GM18505 (cell line): Measurements from ENCODE around the gene MFSD12.

Experiments
- ATAC-seq: cut with Tn5 transposase; IDR thresholded peaks from one replicate; pipeline ENCODE4 v1.9.1; 2021; ENCODE audit not compliant: unreplicated experiment
- POLR2A ChIP-seq: IDR thresholded peaks from 4 replicates; pipeline ENCODE4 v1.6.1; 2011; ENCODE audit warnings: borderline replicate concordance; ENCODE audit not compliant: insufficient read depth, insufficient read length; ENCODE audit errors: extremely low read depth

Gene MFSD12

DNA sequence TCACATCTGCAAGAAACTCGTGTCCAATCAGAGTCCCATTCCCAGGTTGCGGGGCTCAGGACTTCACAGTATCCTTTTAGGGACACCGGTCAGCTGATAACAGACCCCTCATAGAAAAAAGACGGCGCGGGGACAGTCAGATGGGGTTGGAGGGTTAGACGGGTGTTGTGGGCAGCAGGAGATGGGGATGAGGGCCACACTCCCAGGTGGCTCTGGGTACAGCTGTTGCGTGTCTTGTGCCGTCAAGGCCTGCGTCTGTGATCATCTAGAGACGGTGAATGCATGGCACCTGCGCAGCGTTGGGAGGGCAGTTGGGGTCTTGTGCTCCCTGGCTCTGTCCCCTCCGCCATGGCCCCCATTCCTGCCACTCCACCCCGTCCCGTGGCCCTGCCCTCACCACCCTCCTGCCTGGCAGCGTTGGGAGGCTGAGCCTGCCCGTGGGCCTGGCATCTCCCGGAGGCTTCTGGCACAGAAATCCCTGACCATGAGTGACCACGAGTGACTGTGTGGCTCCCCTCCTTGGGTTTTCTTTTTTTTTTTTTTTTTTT is 32.4 kb downstream of the MFSD12 start:
- no peak for TF ChIP-seq POLR2A
- no peak for ATAC-seq

DNA sequence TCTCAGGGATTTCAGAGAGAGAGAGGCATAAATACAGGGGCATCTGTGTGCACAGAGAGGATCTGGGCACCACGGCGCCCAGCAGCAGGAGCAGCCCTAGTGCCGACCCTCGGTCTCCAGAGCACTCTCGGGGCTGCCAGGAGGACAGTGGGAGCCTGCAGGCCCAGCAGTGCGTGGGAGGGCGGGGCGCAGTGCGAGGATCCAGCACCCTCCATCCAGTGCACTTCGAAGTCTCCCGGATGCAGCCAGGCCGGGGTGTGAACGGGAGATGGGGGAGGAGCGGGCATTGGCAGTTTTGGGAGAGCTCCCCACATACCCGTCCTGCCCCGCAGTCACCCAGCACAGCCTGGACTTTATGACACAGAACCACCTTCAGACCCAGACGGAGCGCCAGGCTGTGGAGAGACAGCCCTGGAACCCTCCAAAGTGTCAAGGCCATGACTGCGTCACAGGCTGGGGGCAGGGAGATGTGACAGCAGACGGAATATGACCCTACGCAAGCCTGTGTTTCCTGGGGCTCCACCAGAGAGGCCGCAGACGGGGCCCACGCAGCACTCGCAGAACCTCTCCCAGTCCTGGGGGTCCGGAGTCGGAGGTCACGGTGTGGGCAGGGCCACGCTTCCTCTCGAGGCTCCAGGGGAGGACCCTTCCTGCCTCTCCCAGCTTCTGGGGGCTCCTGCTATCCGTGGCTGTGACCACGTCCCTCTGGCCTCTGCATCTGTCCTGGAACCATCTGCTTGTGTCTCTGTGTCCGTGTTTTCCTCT is 33.1 kb downstream of the MFSD12 start:
- no peak for ATAC-seq
- peak; percentile 16 for TF ChIP-seq POLR2A

DNA sequence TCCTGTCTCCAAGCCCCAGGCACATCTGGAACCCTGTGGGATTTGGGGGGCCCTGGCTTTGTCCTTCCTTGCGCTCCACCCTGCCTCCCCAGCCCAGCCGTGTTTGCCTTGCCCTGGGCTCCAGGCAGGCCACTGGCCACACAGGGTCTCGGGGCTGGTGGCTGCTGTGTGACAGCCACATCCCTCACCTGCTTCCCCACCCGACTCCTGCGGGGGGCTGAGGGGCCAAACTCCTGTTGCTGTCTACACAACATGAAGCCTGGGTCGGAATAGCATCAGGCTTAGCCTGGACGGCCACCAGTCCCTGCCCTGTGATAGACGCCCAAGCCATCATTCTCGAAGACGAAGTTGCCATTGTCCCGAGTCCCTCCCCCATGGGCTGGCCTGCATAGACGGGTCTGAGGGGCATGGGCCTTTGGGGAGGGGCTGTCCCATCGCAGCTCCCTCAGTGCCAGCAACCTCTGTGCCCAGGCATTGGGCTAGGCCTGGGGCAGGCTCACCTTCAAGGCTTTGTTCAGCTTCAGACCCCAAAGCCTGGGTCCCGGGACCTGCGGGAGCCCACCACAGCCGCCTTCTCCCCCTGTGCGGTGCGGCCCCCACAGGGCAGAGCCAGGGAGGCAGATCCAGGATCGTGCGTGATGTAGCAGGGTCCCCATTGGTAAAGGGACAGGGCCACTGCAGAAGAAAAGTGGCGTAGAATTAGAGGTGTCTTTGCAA is 33.9 kb downstream of the MFSD12 start:
- TF ChIP-seq POLR2A = no peak
- no peak for ATAC-seq

DNA sequence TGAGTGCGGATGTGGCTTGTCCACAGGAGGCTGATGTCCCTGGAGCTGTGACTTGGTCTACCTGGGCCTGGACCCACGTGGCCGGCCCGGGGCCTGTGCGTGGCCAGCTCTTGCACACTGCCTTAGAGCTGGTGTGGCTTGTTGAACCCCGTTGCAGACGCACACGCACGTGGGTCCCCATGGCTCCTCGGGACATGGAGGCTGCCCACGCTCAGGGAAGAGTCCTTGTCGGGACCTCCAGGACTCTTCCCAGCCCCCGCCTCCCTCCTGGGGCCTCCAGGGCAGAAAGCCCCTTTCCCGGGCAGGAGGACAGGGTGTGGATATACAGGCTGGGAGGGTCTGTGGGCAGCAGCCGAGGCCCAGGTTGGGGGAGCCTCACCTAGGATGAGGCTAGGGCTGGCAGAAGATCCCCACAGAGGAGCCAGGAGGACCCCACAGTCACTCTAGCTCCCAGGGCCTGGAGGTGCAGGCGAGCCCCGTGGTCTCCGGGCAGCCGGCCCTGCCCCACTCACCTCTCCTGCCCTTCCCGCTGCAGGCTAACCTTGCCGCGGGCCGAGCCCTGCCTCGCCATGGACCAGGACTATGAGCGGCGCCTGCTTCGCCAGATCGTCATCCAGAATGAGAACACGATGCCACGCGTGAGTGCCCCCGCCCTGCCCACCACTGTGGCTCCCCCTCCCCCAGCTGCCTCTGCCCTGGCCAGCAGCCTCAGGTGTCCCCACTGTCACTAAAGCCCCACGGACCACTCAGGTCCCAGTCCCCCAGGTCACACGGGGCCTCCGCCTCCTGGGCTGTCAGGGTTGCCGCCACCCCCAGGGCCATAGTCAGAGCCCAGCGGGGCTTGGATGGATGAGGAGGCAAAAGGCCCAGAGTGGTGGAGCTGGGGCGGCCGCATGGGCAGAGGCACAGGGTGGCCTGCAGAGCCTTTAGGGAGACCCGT is 34.7 kb downstream of the MFSD12 start:
- no peak for TF ChIP-seq POLR2A
- ATAC-seq = no peak

DNA sequence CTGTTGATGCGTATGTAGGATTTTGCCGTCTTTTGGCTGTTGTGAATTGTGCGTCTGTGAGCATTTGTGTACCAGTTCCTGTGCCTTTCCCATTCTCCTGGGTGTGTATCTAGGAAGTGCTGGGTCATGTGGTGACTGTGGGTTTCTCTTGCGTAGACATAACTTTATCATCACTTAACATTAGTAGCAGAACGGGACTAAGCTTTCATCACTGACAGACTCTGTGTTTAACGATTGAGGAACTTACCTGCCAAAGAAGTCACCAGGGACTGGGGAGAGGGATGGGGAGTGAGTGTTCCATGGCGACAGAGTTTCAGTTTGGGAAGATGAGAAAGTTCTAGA is 36.3 kb downstream of the MFSD12 start:
- ATAC-seq = no peak
- no peak for TF ChIP-seq POLR2A

DNA sequence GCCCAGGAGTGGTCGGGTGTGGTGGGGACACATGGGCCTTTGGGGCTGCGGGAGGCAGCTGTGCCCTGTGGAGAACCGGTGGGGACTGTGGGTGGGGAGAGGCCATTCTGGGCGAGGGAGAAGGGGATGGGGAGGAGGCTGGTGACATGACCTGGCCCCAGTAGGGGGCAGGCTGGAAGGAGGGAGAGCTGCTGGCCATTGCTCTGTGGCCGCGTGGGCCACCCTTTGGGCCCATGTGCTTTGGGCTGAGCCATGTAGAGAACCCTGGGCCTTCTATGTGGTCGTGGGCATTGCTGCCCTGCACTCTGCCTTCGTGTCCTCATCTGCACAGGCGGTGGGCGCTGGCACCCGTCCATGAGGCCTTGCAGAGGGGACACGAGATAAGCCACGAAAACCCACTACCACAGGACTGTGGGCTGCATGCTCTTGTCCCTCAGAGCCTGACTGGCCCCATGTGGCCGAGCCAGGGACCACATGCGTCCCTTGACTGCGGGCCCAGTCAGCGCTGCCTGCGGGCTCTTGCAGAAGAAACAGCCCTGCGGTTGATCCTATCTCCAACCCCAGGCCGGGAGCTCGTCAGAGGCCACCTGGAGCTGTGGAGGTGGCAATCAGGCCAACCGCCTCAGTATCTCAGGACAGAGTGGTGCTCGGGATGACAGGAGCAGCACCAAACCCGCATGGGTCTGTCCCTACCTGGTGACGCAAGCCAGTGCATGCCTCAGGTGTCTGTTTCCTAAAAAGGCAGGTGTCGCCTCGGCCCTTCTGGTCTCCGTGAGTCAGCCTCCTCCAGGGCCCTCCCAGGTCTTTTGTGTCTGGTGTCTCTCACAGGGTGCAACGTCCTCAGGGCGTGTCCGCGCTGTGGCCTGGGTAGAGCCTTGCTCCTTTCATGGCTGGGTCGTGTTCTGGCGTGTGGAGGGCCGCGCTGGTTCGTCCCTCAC is 37.0 kb downstream of the MFSD12 start:
- ATAC-seq = no peak
- no peak for TF ChIP-seq POLR2A

DNA sequence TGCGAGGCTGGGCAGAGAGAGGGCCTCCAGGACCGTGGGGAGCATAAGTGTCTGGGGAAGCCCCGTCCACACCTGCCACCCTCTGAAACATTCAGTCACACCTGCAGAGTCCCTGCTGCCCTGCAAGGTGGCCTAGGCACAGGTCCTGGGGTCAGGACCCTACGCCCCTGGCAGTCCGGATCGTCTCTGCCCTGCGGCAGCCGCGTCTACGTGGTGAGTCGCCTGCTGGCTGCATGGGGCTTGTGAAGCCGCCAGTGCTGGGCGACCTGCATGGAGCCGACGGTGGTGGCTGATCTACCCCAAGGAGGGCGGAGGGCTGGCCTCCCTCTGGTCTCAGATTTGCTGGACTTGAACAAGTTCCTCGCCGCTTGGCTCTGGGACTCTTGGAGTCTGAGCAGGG is 38.3 kb downstream of the MFSD12 start:
- no peak for ATAC-seq
- no peak for TF ChIP-seq POLR2A

DNA sequence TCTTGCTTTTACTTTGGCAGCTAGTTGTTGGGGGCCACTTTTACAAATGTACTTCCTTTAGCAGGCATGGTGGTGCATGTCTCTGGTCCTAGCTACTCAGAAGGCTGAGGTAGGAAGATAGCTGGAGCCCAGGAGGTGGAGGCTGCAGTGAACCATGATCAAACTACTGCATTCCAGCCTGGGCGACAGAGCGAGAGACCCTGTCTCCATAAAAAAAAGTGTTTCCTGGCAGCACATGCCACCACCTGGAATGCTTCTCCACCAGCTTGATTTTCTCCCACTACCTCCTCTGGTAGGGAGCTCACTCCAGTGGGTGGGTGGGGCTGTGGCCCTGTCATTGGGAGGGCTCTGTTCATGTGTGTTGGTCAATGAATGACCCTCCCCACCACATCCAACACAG is 38.7 kb downstream of the MFSD12 start:
- ATAC-seq = no peak

DNA sequence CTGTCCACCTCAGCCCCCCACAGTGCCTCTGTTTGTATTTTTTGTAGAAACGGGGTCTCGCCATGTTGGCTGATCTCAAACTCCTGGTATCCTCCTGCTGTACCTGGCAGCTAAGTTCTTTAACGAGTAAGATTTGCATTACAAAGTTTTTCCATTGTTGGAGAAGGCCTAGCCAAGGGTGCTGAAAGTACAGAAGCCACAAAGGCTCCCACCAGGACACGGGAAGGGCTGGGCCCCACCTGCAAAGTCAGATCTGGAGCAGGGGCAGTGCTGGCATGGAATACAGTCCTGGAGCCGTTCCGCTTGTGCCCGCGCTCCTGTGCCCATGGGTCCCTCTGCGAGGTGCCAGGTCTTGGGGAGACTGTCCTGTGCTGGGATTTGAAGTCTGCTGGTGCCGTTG is 39.1 kb downstream of the MFSD12 start:
- ATAC-seq = no peak
- TF ChIP-seq POLR2A = no peak

More for the DNA sequence above, 38.7 kb downstream of the MFSD12 start:
- TF ChIP-seq POLR2A = no peak

DNA sequence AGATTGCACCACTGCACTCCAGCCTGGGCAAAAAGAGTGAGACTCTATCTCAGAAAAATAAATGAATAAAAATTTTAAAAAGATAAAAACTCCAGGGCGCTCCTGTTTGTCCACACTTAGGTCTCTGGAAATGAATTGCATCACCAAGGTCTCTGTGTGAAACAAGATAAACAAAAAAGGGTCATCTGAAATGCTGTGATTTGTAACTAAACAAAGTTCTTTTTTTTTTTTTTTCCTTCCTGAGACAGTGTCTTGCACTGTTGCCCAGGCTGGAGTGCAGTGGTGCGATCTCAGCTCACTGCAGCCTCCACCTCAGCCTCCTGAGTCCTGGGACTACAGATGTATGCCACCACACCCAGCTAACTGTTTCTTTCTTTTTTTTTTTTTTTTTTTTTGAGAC is 39.7 kb downstream of the MFSD12 start:
- no peak for ATAC-seq
- TF ChIP-seq POLR2A = no peak

DNA sequence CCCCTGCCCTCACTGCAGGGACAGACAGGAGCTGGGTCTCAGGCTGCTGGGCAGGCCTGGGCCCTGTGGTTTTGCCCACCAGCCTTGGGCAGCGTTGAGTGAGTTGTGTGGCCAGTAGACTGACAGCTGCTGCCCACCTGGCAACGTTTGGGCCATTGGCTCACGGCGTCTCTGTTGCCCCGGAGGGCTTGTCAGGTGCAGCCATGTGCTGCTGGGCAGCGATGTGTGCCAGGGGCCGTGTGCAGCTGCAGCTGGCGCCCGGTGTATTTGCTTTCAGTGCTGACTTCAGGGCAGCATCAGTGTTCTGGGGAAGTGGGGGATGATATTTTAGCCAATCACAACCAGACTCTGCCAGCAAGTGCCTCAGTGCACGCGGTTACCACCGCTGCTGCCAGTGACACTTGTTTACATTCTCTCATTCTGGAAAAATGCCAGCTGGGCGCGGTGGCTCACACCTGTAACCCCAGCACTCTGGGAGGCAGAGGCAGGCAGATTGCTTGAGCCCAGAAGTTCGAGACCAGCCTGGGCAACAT is 40.6 kb downstream of the MFSD12 start:
- ATAC-seq = no peak
- no peak for TF ChIP-seq POLR2A

DNA sequence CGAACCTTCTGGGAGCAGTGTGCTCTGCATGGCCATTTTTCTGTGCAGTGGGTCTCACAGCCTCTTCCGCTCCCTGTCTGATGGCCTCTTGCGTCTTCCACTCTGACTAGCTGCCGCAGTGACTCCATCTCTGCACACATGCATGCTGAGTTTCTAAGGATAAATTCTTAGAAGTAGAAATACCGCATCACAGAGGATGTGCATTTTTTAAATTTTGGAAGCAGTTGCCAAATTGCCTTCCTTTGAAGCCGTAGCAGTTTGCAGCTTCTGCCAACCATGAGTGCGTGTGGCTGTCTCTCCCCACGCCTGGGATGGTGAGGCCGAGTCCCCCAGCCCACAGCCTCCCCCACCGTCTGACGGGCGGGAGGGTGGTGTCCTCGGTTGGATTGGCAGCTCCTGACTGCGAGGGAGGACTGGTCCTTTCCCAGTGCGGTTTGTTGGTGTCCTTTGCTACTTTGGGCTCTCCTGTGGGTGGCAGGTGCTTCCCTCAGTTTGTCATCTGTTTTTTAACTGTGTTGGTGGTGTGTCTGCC is 41.4 kb downstream of the MFSD12 start:
- ATAC-seq = no peak
- no peak for TF ChIP-seq POLR2A

DNA sequence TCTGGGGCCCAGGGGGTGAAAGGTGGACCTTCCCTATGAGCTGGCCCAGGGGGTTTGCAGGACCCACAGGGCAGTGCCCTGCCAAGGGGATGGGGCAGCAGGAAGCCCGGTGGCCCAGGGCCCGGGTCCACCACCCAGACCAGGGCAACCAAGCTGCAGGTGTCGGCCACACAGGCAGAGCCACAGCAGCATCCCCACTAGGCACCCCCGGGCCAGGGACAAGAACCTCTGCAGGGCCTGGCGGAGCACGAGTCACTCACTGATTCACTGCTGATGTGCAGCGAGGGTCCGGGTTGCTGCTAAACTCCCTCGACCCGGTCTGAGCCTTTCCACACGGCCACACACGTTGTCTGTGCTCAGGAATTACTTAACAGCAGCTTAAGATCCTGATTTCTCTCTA is 42.5 kb downstream of the MFSD12 start:
- TF ChIP-seq POLR2A = no peak
- no peak for ATAC-seq
